ENCODE measurements around the gene ITPKC.

The ITPKC gene

GRCh38 chr19:40778706-40779284, 61.9 kb downstream of the ITPKC start:
- no peaks in the 10 kb centered on the region for H3K9me3 ChIP-seq (ENCODE audit: insufficient read depth, low read length, severe bottlenecking)
- DNase-seq (no peak), ATAC-seq (ENCODE audit: insufficient read depth, low read depth) (no peak)
- H3K79me2 ChIP-seq (ENCODE audit: insufficient read depth, low read length), result peaks cover 13% of the 10 kb centered on the region
- peak overlapping the region; percentile 92 for H3K4me2 ChIP-seq (ENCODE audit: insufficient read depth, low read length)
- peak overlapping the region; percentile 91 for H3K27ac ChIP-seq (ENCODE audit: low read length)
- peak overlapping the region; percentile 79 for H3K9ac ChIP-seq (ENCODE audit: low read depth, low read length)
- TF ChIP-seq EZH2 (IDR thresholded peaks at IDR 0.05; ENCODE audit: borderline replicate concordance, low read depth, low read length, severe bottlenecking), result no peak
- no peak for TF ChIP-seq CTCF (IDR thresholded peaks at IDR 0.05; ENCODE audit: borderline replicate concordance, extremely low read depth, low read length, poor library complexity, severe bottlenecking)
- H2AFZ ChIP-seq (ENCODE audit: low read depth, low read length), result peak overlapping the region; percentile 70
- H3K4me1 ChIP-seq (ENCODE audit: insufficient read depth, low read length), result peaks cover 21% of the 10 kb centered on the region
- peaks cover 4% of the 10 kb centered on the region; the same call in 1 of the 2 replicates for H3K36me3 ChIP-seq (ENCODE audit: insufficient read depth, low read length)
- peaks cover 8% of the 10 kb centered on the region; the same call in 1 of the 2 replicates for H4K20me1 ChIP-seq (ENCODE audit: insufficient read depth, low read length)
- peak overlapping the region; percentile 56 to 83; a peak in 3 of 4 replicates for H3K4me3 ChIP-seq (ENCODE audit: low read depth in 1 of 2, low read length in 2 of 2)
- no peaks in the 10 kb centered on the region for H3K27me3 ChIP-seq (ENCODE audit: insufficient read depth, low read length, poor library complexity)

- TF ChIP-seq CTCF (IDR thresholded peaks at IDR 0.05; ENCODE audit: borderline replicate concordance, extremely low read depth, low read length, poor library complexity, severe bottlenecking), result no peak
- TF ChIP-seq EZH2 (IDR thresholded peaks at IDR 0.05; ENCODE audit: borderline replicate concordance, low read depth, low read length, severe bottlenecking), result no peak
- DNase-seq (no peak), ATAC-seq (ENCODE audit: insufficient read depth, low read depth) (no peak)
- no peak overlapping the region for H3K4me3 ChIP-seq (ENCODE audit: low read depth in 1 of 2, low read length in 2 of 2)
- H3K9ac ChIP-seq (ENCODE audit: low read depth, low read length), result no peak overlapping the region
- H3K36me3 ChIP-seq (ENCODE audit: insufficient read depth, low read length), result peaks cover 4% of the 10 kb centered on the region; the same call in 1 of the 2 replicates
- H3K79me2 ChIP-seq (ENCODE audit: insufficient read depth, low read length), result peaks cover 13% of the 10 kb centered on the region
- H3K27me3 ChIP-seq (ENCODE audit: insufficient read depth, low read length, poor library complexity), result no peaks in the 10 kb centered on the region
- no peak overlapping the region for H2AFZ ChIP-seq (ENCODE audit: low read depth, low read length)
- no peaks in the 10 kb centered on the region for H3K9me3 ChIP-seq (ENCODE audit: insufficient read depth, low read length, severe bottlenecking)
- no peak overlapping the region for H3K4me2 ChIP-seq (ENCODE audit: insufficient read depth, low read length)
- H4K20me1 ChIP-seq (ENCODE audit: insufficient read depth, low read length), result peaks cover 8% of the 10 kb centered on the region; the same call in 1 of the 2 replicates
- no peak overlapping the region for H3K27ac ChIP-seq (ENCODE audit: low read length)
- H3K4me1 ChIP-seq (ENCODE audit: insufficient read depth, low read length), result peaks cover 21% of the 10 kb centered on the region
Observed at GRCh38 chr19:40780582-40780981, 63.7 kb downstream of the ITPKC start.

GRCh38 chr19:40781140-40781539, 64.2 kb downstream of the ITPKC start:
- Histone ChIP-seq H3K4me2 (ENCODE audit: insufficient read depth, low read length) (no peak overlapping the region), H4K20me1 (ENCODE audit: insufficient read depth, low read length) (peaks cover 8% of the 10 kb centered on the region; the same call in 1 of the 2 replicates), H3K4me3 (ENCODE audit: low read depth in 1 of 2, low read length in 2 of 2) (no peak overlapping the region), H2AFZ (ENCODE audit: low read depth, low read length) (no peak overlapping the region), H3K36me3 (ENCODE audit: insufficient read depth, low read length) (peaks cover 4% of the 10 kb centered on the region; the same call in 1 of the 2 replicates), H3K9ac (ENCODE audit: low read depth, low read length) (no peak overlapping the region), H3K4me1 (ENCODE audit: insufficient read depth, low read length) (peaks cover 21% of the 10 kb centered on the region), H3K27ac (ENCODE audit: low read length) (no peak overlapping the region), H3K27me3 (ENCODE audit: insufficient read depth, low read length, poor library complexity) (no peaks in the 10 kb centered on the region), H3K9me3 (ENCODE audit: insufficient read depth, low read length, severe bottlenecking) (no peaks in the 10 kb centered on the region), H3K79me2 (ENCODE audit: insufficient read depth, low read length) (peaks cover 13% of the 10 kb centered on the region)
- no peak for ATAC-seq (ENCODE audit: insufficient read depth, low read depth)
- TF ChIP-seq EZH2 (IDR thresholded peaks at IDR 0.05; ENCODE audit: borderline replicate concordance, low read depth, low read length, severe bottlenecking) (no peak), CTCF (IDR thresholded peaks at IDR 0.05; ENCODE audit: borderline replicate concordance, extremely low read depth, low read length, poor library complexity, severe bottlenecking) (no peak)
- no peak for DNase-seq
